ENCODE data around the gene KCMF1. TPM values are rescaled to one million over a fixed set of nuclear protein-coding genes. Genes with fewer than 3 reads are reported as not detected.

The KCMF1 gene
- total and polyA plus RNA-seq, 4 donors, result 10.5 to 45.4 (median 23.1) TPM

GRCh38 chr2:85085563-85085962 lies 114.6 kb downstream of the KCMF1 start (continued):
- no peak for TF ChIP-seq GABPA (IDR thresholded peaks at IDR 0.05 in 1 of 2, conservative IDR thresholded peaks at IDR 0.05 in 1 of 2)
- TF ChIP-seq JUND (IDR thresholded peaks at IDR 0.05), result no peak
- TF ChIP-seq HNF4A (conservative IDR thresholded peaks at IDR 0.05), result no peak
- no peak for TF ChIP-seq ZBTB33 (IDR thresholded peaks at IDR 0.05)
- TF ChIP-seq NR2F2 (IDR thresholded peaks at IDR 0.05), result no peak
- TF ChIP-seq HNF4G (IDR thresholded peaks at IDR 0.05), result no peak
- TF ChIP-seq SP1 (IDR thresholded peaks at IDR 0.05), result no peak
- no peak for TF ChIP-seq YY1 (IDR thresholded peaks at IDR 0.05)
- no peak for TF ChIP-seq EGR1 (IDR thresholded peaks at IDR 0.05; ENCODE audit: low read depth in 2 of 2)

GRCh38 chr2:85087541-85087940 lies 116.6 kb downstream of the KCMF1 start:
- Histone ChIP-seq H3K4me1 (ENCODE audit: control insufficient read depth in 4 of 4, insufficient read depth in 4 of 4, low read length in 3 of 4) (no peaks in the 10 kb centered on the region), H3K4me3 (ENCODE audit: low read depth in 1 of 3, low read length in 3 of 3) (no peak overlapping the region), H3K9me3 (ENCODE audit: control insufficient read depth in 4 of 4, low read length in 3 of 4) (no peaks in the 10 kb centered on the region), H3K27ac (ENCODE audit: low read depth in 1 of 2, low read length in 2 of 2) (no peak overlapping the region), H3K36me3 (ENCODE audit: control insufficient read depth in 4 of 4, insufficient read depth in 3 of 4, low read depth in 1 of 4, low read length in 3 of 4) (no peaks in the 10 kb centered on the region), H3K9ac (ENCODE audit: low read depth in 1 of 2, low read length in 2 of 2) (no peak overlapping the region), H3K27me3 (ENCODE audit: control insufficient read depth in 4 of 4, insufficient read depth in 4 of 4, low read length in 3 of 4) (no peaks in the 10 kb centered on the region)
- no peak for DNase-seq (ENCODE audit: low spot score)
- no peak for TF ChIP-seq ZBTB33 (IDR thresholded peaks at IDR 0.05)
- no peak for TF ChIP-seq RAD21 (IDR thresholded peaks at IDR 0.05)
- 89% methylated on average over 5 of the region's 5 CpGs for WGBS

- 94% methylated on average over 2 of the region's 2 CpGs for WGBS
- Histone ChIP-seq H3K4me1 (ENCODE audit: control insufficient read depth in 4 of 4, insufficient read depth in 4 of 4, low read length in 3 of 4) (no peaks in the 10 kb centered on the region), H3K4me3 (ENCODE audit: low read depth in 1 of 3, low read length in 3 of 3) (no peak overlapping the region), H3K27ac (ENCODE audit: low read depth in 1 of 2, low read length in 2 of 2) (no peak overlapping the region), H3K9me3 (ENCODE audit: control insufficient read depth in 4 of 4, low read length in 3 of 4) (no peaks in the 10 kb centered on the region), H3K36me3 (ENCODE audit: control insufficient read depth in 4 of 4, insufficient read depth in 3 of 4, low read depth in 1 of 4, low read length in 3 of 4) (no peaks in the 10 kb centered on the region), H3K27me3 (ENCODE audit: control insufficient read depth in 4 of 4, insufficient read depth in 4 of 4, low read length in 3 of 4) (no peaks in the 10 kb centered on the region), H3K9ac (ENCODE audit: low read depth in 1 of 2, low read length in 2 of 2) (no peak overlapping the region)
- TF ChIP-seq HNF4G (IDR thresholded peaks at IDR 0.05) (no peak), NR2F2 (IDR thresholded peaks at IDR 0.05) (no peak), JUND (IDR thresholded peaks at IDR 0.05) (no peak), REST (IDR thresholded peaks at IDR 0.05) (no peak), ATF3 (IDR thresholded peaks at IDR 0.05) (no peak), GABPA (IDR thresholded peaks at IDR 0.05 in 1 of 2, conservative IDR thresholded peaks at IDR 0.05 in 1 of 2) (no peak), YY1 (IDR thresholded peaks at IDR 0.05) (no peak), EGR1 (IDR thresholded peaks at IDR 0.05; ENCODE audit: low read depth in 2 of 2) (no peak), MAX (IDR thresholded peaks at IDR 0.05) (no peak), ZBTB33 (IDR thresholded peaks at IDR 0.05) (no peak), CTCF (IDR thresholded peaks at IDR 0.05; ENCODE audit: low read depth, low read length, missing input control) (no peak), RAD21 (IDR thresholded peaks at IDR 0.05) (no peak), TAF1 (conservative IDR thresholded peaks at IDR 0.05) (no peak), SP1 (IDR thresholded peaks at IDR 0.05) (no peak)
- no peak for DNase-seq (ENCODE audit: low spot score)
These were observed 118.0 kb downstream of the KCMF1 start for GRCh38 chr2:85088921-85089320.
